HepG2 (cell line): Measurements from ENCODE around the gene ISY1.

ENCODE experiments used
- ASH2L ChIP-seq: fragments of 300-600, 200-600 bp; sonication (generic); IDR thresholded peaks from 2 replicates; pipeline ENCODE4 v1.7.0; 2017; ENCODE audit warnings: low read depth, mild to moderate bottlenecking, moderate library complexity, mixed read lengths, low read length; ENCODE audit not compliant: insufficient read length
- CBFB ChIP-seq: sonication (generic); formaldehyde crosslinking; IDR thresholded peaks from 2 replicates; pipeline ENCODE4 v1.4.0; 2020; ENCODE audit warnings: missing genetic modification reagents
- CREB1 ChIP-seq, 2 experiments: fragments of 450-650 bp in 1 of 2; IDR thresholded peaks; 2 replicates each; pipeline ENCODE4 v1.6.1; 2016 to 2017; ENCODE audit warnings: control low read depth in 1 of 2, mild to moderate bottlenecking in 1 of 2, missing compliant biosample characterization in 1 of 2, missing genetic modification characterization in 1 of 2
- EZH2 ChIP-seq: conservative IDR thresholded peaks from 2 replicates; pipeline ENCODE4 v1.6.1; 2012; ENCODE audit warnings: mild to moderate bottlenecking, low read depth, low read length, moderate library complexity
- GABPA ChIP-seq, 2 experiments: IDR thresholded peaks; 2 replicates each; pipeline ENCODE4 v1.6.1; 2011 to 2016; ENCODE audit warnings: low read depth in 2 of 2, low read length in 1 of 2, missing biosample characterization in 1 of 2, missing genetic modification characterization in 1 of 2
- IKZF4 ChIP-seq: sonication (generic); formaldehyde crosslinking; IDR thresholded peaks from 2 replicates; pipeline ENCODE4 v1.5.1; 2020; ENCODE audit warnings: borderline replicate concordance, mild to moderate bottlenecking, low read depth, missing genetic modification reagents; ENCODE audit errors: not compliant biosample characterization
- MLX ChIP-seq: IDR thresholded peaks from 2 replicates; pipeline ENCODE4 v1.6.1; 2016
- NFYB ChIP-seq: sonication (generic); formaldehyde crosslinking; IDR thresholded peaks from 2 replicates; pipeline ENCODE4 v1.4.0; 2020; ENCODE audit warnings: missing genetic modification reagents
- PHF20 ChIP-seq: sonication (generic); formaldehyde crosslinking; IDR thresholded peaks from 2 replicates; pipeline ENCODE4 v1.5.0; 2020; ENCODE audit warnings: mild to moderate bottlenecking, missing genetic modification reagents
- PTBP1 ChIP-seq: fragments of 200-400 bp; formaldehyde crosslinking; IDR thresholded peaks from 2 replicates; pipeline ENCODE4 v1.6.1; 2018; ENCODE audit warnings: low read length, low read depth; ENCODE audit not compliant: poor library complexity, severe bottlenecking
- RARA ChIP-seq: IDR thresholded peaks from 2 replicates; pipeline ENCODE4 v1.6.1; 2016; ENCODE audit warnings: missing genetic modification reagents, missing compliant biosample characterization

- TF ChIP-seq ASH2L = no peak
- no peak for TF ChIP-seq CBFB (CRISPR knock-in tag)
- no peak for TF ChIP-seq RARA
- TF ChIP-seq MLX = no peak
- TF ChIP-seq NFYB (CRISPR knock-in tag) = no peak
- TF ChIP-seq GABPA (IDR thresholded peaks at IDR 0.05; ENCODE audit: low read depth, low read length) = no peak
- TF ChIP-seq GABPA (CRISPR knock-in tag; IDR thresholded peaks at IDR 0.05; ENCODE audit: low read depth) = no peak
- no peak for TF ChIP-seq CREB1 (IDR thresholded peaks at IDR 0.05)
- no peak for TF ChIP-seq CREB1 (CRISPR knock-in tag; IDR thresholded peaks at IDR 0.05)
- no peak for TF ChIP-seq IKZF4 (CRISPR knock-in tag)
- no peak for TF ChIP-seq PHF20 (CRISPR knock-in tag)
- no peak for TF ChIP-seq EZH2
- no peak for TF ChIP-seq PTBP1
These were observed 78.8 kb downstream of the ISY1 start for GRCh38 chr3:129082026-129082425.
